Measurements from ENCODE around the gene PLEKHM1.

DNA sequence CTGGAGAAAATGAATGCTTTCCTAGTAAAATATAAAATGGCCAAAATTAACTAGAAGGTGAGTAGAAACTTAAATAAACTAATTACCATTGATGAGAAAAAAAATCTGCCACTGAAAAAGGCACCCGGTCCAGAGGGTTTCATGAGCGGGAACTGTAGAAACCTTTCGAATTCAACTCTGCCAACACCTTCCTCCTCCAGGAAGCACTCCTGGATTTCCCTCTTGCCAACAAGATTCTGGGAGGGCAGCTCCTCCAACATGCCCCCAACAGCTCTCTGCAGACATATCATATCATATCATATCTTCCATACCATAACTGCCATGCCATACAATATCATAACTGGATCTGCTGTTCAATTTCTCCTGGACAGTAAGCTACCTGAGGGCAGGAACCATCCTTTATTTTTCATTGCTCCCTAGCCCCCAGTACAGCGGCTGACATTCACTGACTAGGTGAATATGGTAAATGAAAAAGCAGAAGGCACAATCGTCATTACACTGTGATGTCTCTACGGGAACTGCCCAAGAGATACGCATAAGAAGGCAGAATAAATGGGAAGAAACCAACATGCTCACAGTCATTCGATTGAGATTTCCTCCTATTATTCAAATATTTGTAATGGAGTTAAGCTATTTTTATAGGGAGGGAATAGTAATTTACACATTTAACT lies 67.1 kb downstream of the PLEKHM1 start:
- TF ChIP-seq, protein P1, sequence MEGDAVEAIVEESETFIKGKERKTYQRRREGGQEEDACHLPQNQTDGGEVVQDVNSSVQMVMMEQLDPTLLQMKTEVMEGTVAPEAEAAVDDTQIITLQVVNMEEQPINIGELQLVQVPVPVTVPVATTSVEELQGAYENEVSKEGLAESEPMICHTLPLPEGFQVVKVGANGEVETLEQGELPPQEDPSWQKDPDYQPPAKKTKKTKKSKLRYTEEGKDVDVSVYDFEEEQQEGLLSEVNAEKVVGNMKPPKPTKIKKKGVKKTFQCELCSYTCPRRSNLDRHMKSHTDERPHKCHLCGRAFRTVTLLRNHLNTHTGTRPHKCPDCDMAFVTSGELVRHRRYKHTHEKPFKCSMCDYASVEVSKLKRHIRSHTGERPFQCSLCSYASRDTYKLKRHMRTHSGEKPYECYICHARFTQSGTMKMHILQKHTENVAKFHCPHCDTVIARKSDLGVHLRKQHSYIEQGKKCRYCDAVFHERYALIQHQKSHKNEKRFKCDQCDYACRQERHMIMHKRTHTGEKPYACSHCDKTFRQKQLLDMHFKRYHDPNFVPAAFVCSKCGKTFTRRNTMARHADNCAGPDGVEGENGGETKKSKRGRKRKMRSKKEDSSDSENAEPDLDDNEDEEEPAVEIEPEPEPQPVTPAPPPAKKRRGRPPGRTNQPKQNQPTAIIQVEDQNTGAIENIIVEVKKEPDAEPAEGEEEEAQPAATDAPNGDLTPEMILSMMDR (conservative IDR thresholded peaks at IDR 0.05; ENCODE audit: low read length): no peak
- TF ChIP-seq EZH2phosphoT487 (IDR thresholded peaks at IDR 0.05; ENCODE audit: borderline replicate concordance): no peak
